ENCODE results near the gene MAP2K5.
A peak's percentile ranks its signal among the peaks of the same experiment; 100 is the strongest.

The MAP2K5 gene

GRCh38 chr15:67782691-67782991, 240.1 kb downstream of the MAP2K5 start:
- Histone ChIP-seq H3K4me3 (ENCODE audit: low read depth, low read length) (no peak overlapping the region), H3K9me3 (ENCODE audit: control insufficient read depth, insufficient read depth, low read length) (no peaks in the 10 kb centered on the region), H3K4me1 (ENCODE audit: control insufficient read depth, insufficient read depth, low read length) (peaks cover 40% of the 10 kb centered on the region), H3K27ac (ENCODE audit: low read depth, low read length) (peak overlapping the region; percentile 66), H3K36me3 (ENCODE audit: control insufficient read depth, insufficient read depth, low read length) (no peaks in the 10 kb centered on the region), H3K27me3 (ENCODE audit: control insufficient read depth, insufficient read depth, low read length) (no peaks in the 10 kb centered on the region), H3K9ac (ENCODE audit: low read depth, low read length) (no peak overlapping the region)

GRCh38 chr15:67783303-67783702, 240.8 kb downstream of the MAP2K5 start:
- no peaks in the 10 kb centered on the region for H3K9me3 ChIP-seq (ENCODE audit: control insufficient read depth, insufficient read depth, low read length)
- H3K27me3 ChIP-seq (ENCODE audit: control insufficient read depth, insufficient read depth, low read length), result no peaks in the 10 kb centered on the region
- H3K4me3 ChIP-seq (ENCODE audit: low read depth, low read length), result no peak overlapping the region
- no peaks in the 10 kb centered on the region for H3K36me3 ChIP-seq (ENCODE audit: control insufficient read depth, insufficient read depth, low read length)
- H3K27ac ChIP-seq (ENCODE audit: low read depth, low read length), result no peak overlapping the region
- no peak overlapping the region for H3K9ac ChIP-seq (ENCODE audit: low read depth, low read length)
- H3K4me1 ChIP-seq (ENCODE audit: control insufficient read depth, insufficient read depth, low read length), result peaks cover 45% of the 10 kb centered on the region

DNA sequence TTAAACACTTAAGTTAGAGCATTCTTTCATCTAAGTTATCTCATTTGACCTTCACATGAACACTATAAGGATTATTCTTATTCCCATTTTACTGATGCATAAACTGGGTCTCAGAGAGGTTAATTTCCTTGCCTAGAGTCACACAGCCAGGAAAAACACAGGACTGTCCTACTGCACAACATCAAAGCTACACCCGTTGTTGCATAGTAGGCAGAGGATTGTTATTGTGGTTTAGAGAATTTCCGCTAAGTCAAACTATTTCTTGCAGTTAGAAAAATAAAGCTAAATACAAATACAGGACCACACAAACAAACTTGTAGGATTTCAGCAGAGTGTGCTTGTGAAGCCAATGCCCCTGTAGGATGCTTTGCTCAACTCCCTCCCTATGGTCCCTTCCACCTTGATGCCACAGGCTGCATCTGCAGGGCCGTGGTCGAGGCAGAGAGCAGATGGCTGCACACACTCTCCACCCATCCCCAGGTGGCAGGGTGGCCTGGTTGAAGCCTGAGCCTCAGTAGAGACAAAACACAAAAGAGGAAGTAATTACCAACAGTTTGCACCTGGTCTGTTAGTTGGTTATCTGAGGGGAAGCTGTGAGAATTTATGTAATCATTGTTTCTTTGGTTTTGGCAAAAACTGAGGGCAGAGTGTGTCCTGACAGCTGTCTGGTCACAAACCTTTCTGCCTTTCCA, 241.7 kb downstream of the MAP2K5 start:
- no peak overlapping the region for H3K27ac ChIP-seq (ENCODE audit: low read depth, low read length)

DNA sequence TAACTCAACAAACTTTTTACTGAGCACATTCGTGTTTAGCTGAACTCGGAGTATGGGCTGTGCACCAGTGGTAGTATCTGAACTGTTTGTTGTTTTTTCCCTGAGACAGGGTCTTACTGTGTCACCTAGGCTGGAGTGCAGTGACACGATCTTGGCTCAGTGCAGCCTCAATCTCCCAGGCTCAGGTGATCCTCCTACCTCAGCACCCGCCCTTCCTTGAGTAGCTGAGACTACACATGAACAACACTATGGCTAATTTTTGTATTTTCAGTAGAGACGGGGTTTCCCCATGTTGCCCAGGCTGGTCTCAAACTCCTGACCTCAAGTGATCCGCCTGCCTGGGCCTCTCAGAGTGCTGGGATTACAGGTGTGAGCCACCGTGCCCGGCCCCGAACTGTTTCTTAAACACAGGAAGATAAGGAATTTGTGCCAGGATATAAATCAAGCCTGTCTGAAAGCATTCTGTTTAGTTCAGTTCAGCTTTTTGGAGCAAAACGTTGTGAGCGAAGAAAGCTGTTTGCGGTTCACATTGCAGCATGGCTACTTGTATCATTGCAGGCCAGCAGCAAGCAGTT, 242.4 kb downstream of the MAP2K5 start:
- H3K36me3 ChIP-seq (ENCODE audit: control insufficient read depth, insufficient read depth, low read length), result no peaks in the 10 kb centered on the region
- no peak overlapping the region for H3K9ac ChIP-seq (ENCODE audit: low read depth, low read length)
- no peaks in the 10 kb centered on the region for H3K27me3 ChIP-seq (ENCODE audit: control insufficient read depth, insufficient read depth, low read length)
- no peak overlapping the region for H3K27ac ChIP-seq (ENCODE audit: low read depth, low read length)
- H3K4me1 ChIP-seq (ENCODE audit: control insufficient read depth, insufficient read depth, low read length), result peaks cover 50% of the 10 kb centered on the region
- H3K9me3 ChIP-seq (ENCODE audit: control insufficient read depth, insufficient read depth, low read length), result no peaks in the 10 kb centered on the region
- H3K4me3 ChIP-seq (ENCODE audit: low read depth, low read length), result no peak overlapping the region

More for the DNA sequence above, 241.7 kb downstream of the MAP2K5 start:
- no peaks in the 10 kb centered on the region for H3K9me3 ChIP-seq (ENCODE audit: control insufficient read depth, insufficient read depth, low read length)
- H3K4me1 ChIP-seq (ENCODE audit: control insufficient read depth, insufficient read depth, low read length), result peaks cover 46% of the 10 kb centered on the region
- no peaks in the 10 kb centered on the region for H3K27me3 ChIP-seq (ENCODE audit: control insufficient read depth, insufficient read depth, low read length)
- no peaks in the 10 kb centered on the region for H3K36me3 ChIP-seq (ENCODE audit: control insufficient read depth, insufficient read depth, low read length)
- H3K4me3 ChIP-seq (ENCODE audit: low read depth, low read length), result no peak overlapping the region
- H3K9ac ChIP-seq (ENCODE audit: low read depth, low read length), result no peak overlapping the region

GRCh38 chr15:67785431-67785830, 242.9 kb downstream of the MAP2K5 start:
- peaks cover 55% of the 10 kb centered on the region for H3K4me1 ChIP-seq (ENCODE audit: control insufficient read depth, insufficient read depth, low read length)
- H3K27me3 ChIP-seq (ENCODE audit: control insufficient read depth, insufficient read depth, low read length), result no peaks in the 10 kb centered on the region
- no peak overlapping the region for H3K4me3 ChIP-seq (ENCODE audit: low read depth, low read length)
- no peaks in the 10 kb centered on the region for H3K36me3 ChIP-seq (ENCODE audit: control insufficient read depth, insufficient read depth, low read length)
- H3K27ac ChIP-seq (ENCODE audit: low read depth, low read length), result no peak overlapping the region
- H3K9ac ChIP-seq (ENCODE audit: low read depth, low read length), result no peak overlapping the region
- no peaks in the 10 kb centered on the region for H3K9me3 ChIP-seq (ENCODE audit: control insufficient read depth, insufficient read depth, low read length)

DNA sequence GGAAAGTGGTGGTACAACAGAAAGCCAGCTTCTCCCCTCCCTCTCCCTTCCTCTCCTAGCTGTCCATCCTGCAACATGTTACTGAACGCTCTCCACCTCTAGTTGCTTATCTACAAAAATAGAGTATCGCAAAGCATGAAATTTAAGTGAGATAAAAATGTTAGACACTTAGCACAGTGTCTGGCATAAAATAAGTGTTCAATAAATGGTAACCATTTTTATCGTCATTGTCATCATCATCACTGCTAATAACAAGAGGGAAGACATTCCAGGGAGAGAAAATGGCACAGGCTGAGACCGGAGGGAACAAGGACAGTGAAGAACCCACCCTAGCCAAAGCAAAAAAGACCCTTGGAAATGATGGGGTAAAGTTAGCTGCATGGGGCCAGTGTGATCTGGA, 244.1 kb downstream of the MAP2K5 start:
- Histone ChIP-seq H3K27ac (ENCODE audit: low read depth, low read length) (no peak overlapping the region), H3K36me3 (ENCODE audit: control insufficient read depth, insufficient read depth, low read length) (no peaks in the 10 kb centered on the region), H3K9ac (ENCODE audit: low read depth, low read length) (no peak overlapping the region), H3K4me3 (ENCODE audit: low read depth, low read length) (no peak overlapping the region), H3K4me1 (ENCODE audit: control insufficient read depth, insufficient read depth, low read length) (peaks cover 58% of the 10 kb centered on the region), H3K9me3 (ENCODE audit: control insufficient read depth, insufficient read depth, low read length) (no peaks in the 10 kb centered on the region), H3K27me3 (ENCODE audit: control insufficient read depth, insufficient read depth, low read length) (no peaks in the 10 kb centered on the region)

- Histone ChIP-seq H3K4me3 (ENCODE audit: low read depth, low read length) (no peak overlapping the region), H3K4me1 (ENCODE audit: control insufficient read depth, insufficient read depth, low read length) (peaks cover 52% of the 10 kb centered on the region), H3K27me3 (ENCODE audit: control insufficient read depth, insufficient read depth, low read length) (no peaks in the 10 kb centered on the region), H3K27ac (ENCODE audit: low read depth, low read length) (no peak overlapping the region), H3K9ac (ENCODE audit: low read depth, low read length) (no peak overlapping the region), H3K9me3 (ENCODE audit: control insufficient read depth, insufficient read depth, low read length) (no peaks in the 10 kb centered on the region), H3K36me3 (ENCODE audit: control insufficient read depth, insufficient read depth, low read length) (no peaks in the 10 kb centered on the region)
Measured at GRCh38 chr15:67788986-67789385, 246.5 kb downstream of the MAP2K5 start.

DNA sequence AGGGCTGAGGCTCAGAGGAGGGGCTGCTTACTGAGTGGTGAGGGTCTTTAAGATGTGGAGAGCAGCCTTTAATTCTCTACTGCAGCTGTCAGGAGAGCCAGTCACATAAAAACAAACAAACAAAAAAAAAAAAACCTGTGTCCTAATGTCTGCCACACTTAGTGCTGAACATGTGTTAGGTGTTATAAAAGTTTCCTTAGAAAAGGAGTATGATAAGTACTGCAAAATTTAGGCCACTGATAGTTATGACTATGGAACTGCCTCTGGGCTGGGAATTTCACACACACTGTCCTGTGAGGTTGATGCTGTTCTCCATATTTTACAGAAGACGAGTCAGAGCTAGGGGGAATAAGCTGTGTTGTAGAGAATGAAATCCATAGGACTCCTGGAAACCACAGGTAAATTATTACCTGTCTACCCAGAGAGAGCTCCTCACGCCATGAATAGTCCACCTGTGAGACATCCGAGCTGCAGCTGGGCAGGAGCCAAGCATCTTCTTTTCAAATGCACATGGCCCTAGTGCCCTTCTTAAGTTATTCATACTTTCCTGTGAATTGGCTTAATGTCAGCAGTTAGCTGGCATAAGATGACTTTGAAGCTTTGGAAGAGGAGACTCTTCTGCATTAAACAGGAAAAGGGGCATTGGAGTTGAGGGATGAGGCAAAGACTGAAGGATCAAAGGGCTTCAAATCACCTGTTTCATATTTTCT, 248.3 kb downstream of the MAP2K5 start:
- peaks cover 52% of the 10 kb centered on the region for H3K4me1 ChIP-seq (ENCODE audit: control insufficient read depth, insufficient read depth, low read length)
- H3K4me3 ChIP-seq (ENCODE audit: low read depth, low read length), result peak overlapping the region; percentile 16; the same call in 1 of the 2 replicates
- no peaks in the 10 kb centered on the region for H3K9me3 ChIP-seq (ENCODE audit: control insufficient read depth, insufficient read depth, low read length)
- H3K27me3 ChIP-seq (ENCODE audit: control insufficient read depth, insufficient read depth, low read length), result no peaks in the 10 kb centered on the region
- H3K9ac ChIP-seq (ENCODE audit: low read depth, low read length), result no peak overlapping the region
- no peaks in the 10 kb centered on the region for H3K36me3 ChIP-seq (ENCODE audit: control insufficient read depth, insufficient read depth, low read length)
- peak overlapping the region; percentile 16 for H3K27ac ChIP-seq (ENCODE audit: low read depth, low read length)

- Histone ChIP-seq H3K4me1 (ENCODE audit: control insufficient read depth, insufficient read depth, low read length) (peaks cover 42% of the 10 kb centered on the region), H3K36me3 (ENCODE audit: control insufficient read depth, insufficient read depth, low read length) (no peaks in the 10 kb centered on the region), H3K4me3 (ENCODE audit: low read depth, low read length) (no peak overlapping the region), H3K9ac (ENCODE audit: low read depth, low read length) (no peak overlapping the region), H3K27ac (ENCODE audit: low read depth, low read length) (no peak overlapping the region), H3K27me3 (ENCODE audit: control insufficient read depth, insufficient read depth, low read length) (no peaks in the 10 kb centered on the region), H3K9me3 (ENCODE audit: control insufficient read depth, insufficient read depth, low read length) (no peaks in the 10 kb centered on the region)
Measured at GRCh38 chr15:67792250-67792942, 249.9 kb downstream of the MAP2K5 start.

- Histone ChIP-seq H3K36me3 (ENCODE audit: control insufficient read depth, insufficient read depth, low read length) (no peaks in the 10 kb centered on the region), H3K9ac (ENCODE audit: low read depth, low read length) (no peak overlapping the region), H3K4me1 (ENCODE audit: control insufficient read depth, insufficient read depth, low read length) (peaks cover 29% of the 10 kb centered on the region)
Measured at GRCh38 chr15:67794832-67795574, 252.5 kb downstream of the MAP2K5 start.

More at GRCh38 chr15:67794832-67795574, 252.5 kb downstream of the MAP2K5 start:
- no peak overlapping the region for H3K4me3 ChIP-seq (ENCODE audit: low read depth, low read length)
- no peaks in the 10 kb centered on the region for H3K27me3 ChIP-seq (ENCODE audit: control insufficient read depth, insufficient read depth, low read length)
- H3K27ac ChIP-seq (ENCODE audit: low read depth, low read length), result no peak overlapping the region
- no peaks in the 10 kb centered on the region for H3K9me3 ChIP-seq (ENCODE audit: control insufficient read depth, insufficient read depth, low read length)

All from HUES48 (cell line).